CD4-positive, alpha-beta T cell treated with Interleukin-15 for 4 hours (primary cell): ENCODE data around the gene PEX10.
A peak's percentile ranks its signal among the peaks of the same experiment; 100 is the strongest.
"Not testable (repeated sequence)": the region's sequence is repeated elsewhere in the genome, so short reads cannot be mapped to it uniquely, and the experiment has no call there.

Source experiments
- DNase-seq: peaks from one replicate; pipeline ENCODE4 v3.0.0-alpha.2; 2020; ENCODE audit warnings: low spot score

Gene PEX10

DNA sequence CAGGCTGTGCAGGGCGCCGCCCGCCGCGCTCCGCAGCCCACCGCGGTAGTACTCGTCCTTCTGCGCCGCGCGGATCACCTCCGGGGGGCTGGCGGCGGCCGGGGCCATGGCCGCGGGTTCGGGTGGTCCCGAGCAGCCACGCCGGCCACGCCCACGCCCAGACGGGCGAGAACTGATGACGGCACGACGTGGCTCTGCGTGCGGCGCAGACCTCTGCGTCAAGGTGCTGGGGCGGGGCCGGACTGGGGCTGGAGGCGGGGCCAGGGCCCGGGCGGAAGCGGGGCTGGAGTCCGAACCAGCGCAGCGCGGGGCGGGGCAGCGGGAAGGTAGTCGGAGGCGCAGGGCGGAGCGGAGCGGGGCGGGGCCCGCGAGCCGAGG is at the start of gene PEX10:
TSS of gene PEX10 (minus strand) at position 170 of the 378 bp plus-strand sequence. CDS start at position 108, 62 bp downstream.
- DNase-seq, result peak; percentile 98

DNA sequence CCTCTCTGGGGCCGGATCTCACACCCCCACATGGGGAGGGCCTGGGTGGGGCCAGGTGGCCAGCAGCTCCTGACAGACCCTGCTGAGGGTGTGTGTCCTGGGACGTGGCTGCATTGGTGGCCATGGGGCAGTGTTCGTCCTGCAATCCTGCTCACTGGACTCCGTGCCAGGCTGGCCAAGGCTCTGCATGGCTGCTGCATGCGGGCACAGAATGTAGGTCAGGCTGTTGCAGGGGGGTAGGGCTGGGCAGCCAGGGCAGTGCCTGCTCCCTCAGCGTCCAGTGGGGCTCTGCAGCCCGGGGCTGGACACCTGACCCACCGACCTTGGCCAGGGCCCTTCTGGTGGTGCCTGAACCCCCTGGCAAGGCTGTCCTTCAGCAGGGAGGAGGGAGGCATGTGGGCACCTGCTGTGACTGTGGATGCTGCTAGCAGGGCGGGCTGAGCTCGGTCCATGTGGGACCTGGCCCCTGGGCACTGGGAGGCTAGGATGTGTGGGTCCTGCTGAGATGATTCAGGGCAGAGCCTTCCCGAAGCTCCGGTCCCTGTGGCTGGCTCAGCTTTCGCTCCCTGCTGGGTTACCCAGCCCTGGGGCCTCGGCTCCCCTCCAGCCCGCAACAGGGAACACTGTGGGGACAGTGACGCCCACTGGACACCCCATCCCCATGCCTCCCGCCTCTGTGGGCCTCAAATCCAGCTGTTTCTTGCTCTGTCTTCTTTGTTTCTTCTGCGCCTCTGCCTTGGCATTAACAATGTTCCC is 48.8 kb upstream of the PEX10 start:
- no peak for DNase-seq

DNA sequence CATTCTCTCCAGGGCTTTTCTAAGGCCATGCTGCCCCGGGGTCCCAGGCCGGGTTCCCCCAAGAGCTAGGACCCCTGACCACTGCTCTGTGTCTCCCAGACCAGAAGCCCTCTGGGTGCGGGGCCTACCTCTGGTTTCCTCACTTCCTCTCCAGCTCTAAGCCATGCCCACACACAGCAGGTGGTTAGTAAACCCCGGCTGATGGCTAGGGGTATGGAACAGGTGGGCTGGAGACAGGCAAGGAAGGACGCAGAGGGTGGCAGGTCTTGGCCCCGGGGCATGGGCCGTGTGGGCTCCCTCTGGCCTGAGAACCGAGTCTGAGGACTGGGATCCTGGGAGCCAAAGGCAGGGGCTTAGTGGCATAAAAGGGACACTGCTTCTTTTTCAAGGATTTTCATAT is 47.8 kb upstream of the PEX10 start:
- DNase-seq, result no peak

DNA sequence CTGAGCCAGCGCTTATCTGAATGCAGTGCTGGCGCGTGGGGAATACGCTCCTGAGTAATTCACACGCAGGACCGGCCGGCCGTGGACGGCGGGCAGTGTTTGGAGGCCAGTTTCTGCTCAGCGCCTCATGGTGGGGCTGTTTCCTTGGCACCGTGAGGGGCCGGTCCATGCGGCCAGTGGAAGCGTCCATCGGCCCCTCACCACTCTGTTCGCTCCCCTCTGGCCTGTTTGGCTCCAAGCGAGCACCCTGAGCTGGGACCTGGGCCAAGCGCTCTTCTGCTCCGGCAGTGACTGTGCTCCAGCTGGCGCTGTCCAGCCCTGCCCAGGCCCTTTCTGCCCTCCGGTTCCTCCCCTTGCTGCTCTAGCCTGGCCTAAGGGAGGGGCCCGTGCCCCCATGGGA is 47.4 kb upstream of the PEX10 start:
- no peak for DNase-seq

DNA sequence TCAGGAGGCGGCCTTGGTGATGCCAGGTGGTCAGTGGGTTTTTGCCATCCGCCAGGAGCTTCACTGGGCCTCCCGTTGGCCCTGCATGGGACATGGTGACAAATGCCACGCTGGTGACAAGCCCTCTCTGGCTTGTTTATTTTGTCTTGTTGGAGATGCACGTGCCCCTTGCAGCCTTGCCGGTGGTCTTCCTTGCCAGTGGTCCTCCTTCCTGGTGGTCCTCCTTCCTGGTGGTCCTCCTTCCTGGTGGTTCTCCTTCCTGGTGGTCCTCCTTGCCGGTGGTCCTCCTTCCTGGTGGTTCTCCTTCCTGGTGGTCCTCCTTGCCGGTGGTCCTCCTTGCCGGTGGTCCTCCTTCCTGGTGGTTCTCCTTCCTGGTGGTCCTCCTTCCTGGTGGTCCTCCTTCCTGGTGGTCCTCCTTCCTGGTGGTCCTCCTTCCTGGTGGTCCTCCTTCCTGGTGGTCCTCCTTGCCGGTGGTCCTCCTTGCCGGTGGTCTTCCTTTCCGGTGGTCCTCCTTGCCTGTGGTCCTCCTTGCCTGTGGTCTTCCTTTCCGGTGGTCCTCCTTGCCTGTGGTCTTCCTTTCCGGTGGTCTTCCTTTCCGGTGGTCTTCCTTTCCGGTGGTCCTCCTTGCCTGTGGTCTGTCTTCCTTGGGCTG is 46.9 kb upstream of the PEX10 start:
- DNase-seq, result not testable (repeated sequence)

DNA sequence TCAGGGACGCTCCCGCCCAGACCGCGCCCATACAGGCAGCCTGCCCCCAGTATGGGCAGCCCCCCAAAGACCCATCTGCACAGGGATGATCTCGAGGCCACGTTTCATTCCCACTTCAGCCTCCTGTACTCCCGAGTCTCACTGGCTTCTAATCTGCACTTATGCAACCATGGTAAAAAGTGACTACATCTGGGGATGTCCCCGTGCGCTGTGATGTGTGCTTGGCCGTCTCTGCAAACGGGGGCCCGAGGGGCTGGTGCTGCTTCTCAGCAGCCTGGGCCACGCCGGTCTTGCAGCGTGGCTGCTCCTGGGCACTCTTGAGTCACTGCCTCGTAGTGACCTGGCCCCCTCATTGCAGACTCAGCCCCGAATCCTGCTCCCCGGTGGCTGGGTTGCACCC is 46.3 kb upstream of the PEX10 start:
- DNase-seq, result no peak

DNA sequence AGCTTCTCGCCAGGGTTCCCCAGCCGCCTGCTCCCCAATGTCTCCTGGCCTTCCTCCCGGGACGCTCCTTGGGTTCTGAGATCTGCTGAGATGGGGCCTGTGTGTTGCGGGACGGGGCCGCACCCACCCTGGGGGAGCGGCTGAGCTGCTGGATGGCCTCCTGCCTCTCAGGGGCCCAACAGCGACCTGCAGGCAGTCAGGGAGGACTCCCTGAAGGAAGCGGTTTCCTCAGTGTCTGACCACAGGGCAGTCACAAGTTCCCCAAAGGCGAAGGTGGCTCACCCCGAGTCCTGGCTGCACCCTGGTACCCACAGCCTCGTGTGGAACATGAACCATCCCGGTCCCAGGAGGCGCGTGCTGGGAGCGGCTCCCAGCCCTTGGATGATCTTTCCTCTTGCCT is 45.1 kb upstream of the PEX10 start:
- no peak for DNase-seq

DNA sequence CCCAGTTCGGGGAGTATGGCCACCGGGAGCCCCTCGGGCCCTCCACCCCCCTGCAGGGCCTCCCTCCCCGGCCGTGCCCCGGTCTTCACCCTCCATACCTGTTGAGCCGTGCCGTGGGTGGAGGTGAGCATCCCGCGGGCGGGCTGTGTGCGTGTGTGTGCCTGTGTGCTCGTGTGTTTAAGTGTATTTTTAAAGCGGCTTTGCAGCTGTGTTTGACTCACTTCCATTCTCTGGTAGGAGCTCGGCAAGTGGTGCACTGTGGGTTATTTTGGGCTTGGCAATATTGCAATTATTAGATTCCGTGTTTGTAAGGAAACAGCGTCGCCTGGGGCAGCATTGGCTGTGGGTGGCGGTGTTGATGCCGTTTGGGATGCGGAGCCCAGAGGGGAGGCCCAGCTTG is 43.4 kb upstream of the PEX10 start:
- no peak for DNase-seq

DNA sequence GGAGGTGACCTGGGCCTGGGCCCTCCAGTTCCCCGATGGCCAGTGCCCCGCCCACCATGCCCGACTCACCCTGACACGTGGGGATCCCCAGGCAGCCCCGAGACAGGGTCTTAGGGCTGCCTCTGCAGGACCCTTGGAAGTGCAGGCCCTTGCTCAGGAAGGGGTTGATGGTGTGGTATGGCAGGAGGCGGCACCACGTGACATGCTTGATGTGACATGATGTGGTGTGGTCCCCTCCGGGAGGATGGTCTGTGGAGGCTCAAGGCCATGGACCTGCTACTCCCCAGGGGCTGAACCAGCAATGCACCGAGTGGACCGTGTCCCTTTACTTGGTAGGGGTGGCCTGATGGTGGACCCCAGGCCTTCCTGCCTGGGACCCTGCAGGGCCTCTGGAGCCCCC is 41.9 kb upstream of the PEX10 start:
- no peak for DNase-seq

DNA sequence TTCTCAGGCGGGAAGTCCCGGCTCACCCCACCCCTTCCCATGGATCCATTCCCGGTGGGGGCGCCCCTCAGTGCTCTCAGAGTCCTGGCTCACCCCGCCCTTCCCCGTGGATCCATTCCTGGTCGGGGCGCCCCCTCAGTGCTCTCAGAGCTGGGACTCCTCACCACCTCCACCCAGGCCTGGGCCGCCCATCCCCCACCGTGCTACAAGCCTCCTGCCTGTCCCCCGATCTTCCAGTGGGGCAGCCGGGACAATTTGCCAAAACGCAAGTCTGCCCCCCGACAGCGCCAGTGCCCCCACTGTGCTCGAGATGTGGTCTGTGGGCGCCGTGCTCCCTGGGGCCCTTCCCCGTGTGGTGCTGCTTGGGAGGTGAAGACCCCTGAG is 40.6 kb upstream of the PEX10 start:
- DNase-seq, result no peak

DNA sequence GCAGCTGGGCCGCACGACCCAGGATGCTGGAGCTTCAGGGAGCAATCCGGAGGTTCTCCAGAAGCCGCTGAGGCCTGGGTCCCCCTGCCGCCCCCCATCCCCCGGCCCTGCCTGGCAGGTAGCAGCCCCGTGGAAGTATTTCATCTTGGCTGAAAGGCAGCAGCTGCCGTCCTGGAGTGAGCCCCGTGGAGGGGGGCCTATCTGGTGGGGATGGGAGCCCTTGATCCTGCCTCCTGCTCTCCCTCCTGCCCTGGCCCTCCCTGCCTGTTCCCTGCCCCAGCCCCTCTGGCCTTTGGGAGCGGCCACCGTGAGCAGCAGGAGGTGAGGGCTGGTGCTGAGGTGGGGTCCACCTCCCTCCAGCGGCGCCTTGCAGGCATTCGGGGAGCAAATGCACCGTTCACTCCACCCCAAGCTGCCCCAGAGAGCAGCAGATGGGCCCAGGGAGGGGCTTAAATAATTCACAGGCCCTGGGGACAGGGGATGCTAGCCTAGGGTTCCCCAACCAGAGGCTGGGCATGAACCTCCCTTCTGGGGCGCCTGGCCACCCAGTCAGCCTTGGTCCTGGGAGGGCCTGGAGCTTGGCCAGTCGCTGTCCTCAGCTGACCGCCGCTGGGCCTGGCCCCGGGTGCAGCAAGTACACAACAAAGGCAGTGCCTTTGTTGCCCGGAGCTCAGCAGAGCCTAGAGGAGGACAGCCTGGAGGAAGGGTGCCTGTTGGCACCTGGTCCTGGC is 40.0 kb upstream of the PEX10 start:
- DNase-seq, result no peak

DNA sequence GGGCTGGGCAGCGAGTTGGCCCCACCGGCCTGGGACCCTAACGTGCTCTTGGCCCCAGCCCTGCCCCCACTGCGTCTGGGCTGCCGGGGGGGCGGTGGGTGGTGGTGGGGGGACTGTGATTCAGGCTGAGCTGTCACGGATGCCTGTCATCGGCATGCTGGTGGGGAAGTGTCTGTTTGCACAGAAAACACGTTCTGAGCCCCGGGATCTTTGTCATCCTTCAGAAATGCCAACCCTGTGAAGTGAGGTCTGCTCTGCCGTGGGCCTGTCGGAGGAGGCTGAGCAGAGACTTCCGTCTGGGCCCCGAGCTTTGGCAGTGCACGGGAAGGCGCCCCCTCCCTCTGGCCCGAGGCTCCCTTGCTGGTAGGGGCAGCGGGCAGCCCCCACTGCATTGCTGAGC is 39.4 kb upstream of the PEX10 start:
- DNase-seq, result no peak

DNA sequence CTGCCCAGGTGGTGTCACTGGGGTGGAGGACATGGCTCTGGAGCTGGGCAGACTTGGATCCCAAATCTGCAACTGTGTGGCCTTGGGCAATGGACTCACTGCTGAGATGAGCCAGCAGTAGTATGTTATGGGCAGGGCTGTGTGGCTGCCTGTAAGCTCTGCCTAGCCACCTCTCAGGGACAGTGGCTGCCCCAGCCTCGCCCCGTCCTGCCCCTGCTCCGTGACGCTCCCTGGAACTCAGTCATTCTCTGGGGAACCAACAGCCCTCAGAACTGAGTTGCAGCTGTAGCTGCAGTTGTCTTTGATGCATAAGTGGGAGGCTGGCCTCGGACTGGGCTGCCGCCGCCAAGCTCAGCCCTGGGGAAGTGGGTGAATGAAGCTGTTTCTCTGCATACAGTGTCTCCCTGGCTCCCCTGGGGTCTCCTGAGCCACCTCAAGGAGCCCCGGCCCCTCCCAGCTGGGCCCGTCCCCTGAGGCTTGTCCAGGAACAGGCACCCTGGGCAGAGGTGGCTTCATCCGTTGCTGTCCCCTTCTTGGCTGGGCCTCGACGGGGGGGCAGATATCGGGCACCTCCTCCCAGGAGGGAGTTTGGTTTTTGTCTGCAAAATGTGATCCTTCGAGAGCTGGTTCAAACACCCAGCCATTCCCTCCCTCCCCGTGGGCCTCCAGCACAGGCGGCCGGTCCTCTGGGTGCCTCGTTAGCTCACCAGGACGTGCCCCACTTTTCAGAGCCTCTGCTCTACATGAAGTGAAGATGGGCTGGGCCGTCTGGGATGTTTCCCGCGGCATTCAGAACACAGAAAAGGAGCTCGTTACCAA is 37.5 kb upstream of the PEX10 start:
- DNase-seq, result no peak

DNA sequence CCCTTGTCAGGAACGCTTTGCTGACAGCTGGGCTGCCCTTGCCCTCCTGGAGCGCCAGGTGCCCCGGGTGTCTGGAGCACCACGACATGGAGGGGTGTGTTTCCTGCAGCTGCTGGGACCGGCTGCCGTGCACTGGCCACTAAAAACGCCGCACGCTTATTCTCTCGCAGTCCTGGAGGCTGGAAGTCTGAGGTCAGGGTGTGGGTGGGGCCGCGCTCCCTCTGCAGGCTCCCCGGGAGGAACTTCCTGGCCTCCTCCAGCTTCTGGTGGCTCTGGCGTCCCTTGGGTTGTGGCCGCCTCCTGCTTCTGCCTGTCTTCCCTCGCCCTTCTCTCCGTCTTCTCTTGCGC is 35.7 kb upstream of the PEX10 start:
- DNase-seq, result no peak

DNA sequence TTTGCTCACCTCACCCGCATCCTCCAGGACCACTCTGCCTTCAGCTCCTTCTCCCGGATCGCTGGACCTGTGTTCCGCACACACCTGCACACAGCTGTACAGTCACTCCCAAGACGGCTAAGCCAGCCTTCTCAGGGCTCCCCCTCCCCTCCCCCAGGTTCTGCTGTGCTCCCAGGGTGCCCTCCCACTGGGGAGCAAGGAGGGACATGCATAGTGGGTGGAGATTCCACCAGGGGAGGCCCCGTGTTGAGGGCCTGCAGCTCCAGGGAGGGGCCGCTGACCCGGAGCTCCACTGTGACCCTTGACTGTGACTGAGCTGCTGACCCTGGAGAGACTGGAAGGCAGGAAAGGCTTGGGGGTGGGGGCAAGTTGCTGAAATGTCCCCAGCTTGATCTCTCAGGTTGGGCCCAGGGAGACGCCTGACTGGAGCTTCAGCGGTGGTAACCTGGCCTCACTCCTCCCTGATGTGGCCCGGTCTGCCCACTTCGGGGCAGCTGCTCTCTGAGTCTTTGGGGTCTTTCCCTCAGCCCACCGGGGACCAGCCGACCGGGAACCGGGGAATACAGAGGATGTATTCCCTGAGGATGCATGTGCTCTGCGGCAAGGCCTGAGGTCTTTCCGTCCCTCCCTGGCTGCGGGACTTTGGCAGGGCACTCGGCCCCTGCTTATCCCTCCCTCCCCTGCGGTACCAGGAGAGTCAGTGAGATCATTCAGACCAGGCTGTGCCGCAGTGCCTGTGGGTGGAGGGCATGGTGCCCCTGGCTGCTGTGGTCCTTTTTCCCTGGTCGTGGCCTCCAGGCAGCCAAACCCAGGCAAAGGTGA is 35.1 kb upstream of the PEX10 start:
- DNase-seq, result no peak

DNA sequence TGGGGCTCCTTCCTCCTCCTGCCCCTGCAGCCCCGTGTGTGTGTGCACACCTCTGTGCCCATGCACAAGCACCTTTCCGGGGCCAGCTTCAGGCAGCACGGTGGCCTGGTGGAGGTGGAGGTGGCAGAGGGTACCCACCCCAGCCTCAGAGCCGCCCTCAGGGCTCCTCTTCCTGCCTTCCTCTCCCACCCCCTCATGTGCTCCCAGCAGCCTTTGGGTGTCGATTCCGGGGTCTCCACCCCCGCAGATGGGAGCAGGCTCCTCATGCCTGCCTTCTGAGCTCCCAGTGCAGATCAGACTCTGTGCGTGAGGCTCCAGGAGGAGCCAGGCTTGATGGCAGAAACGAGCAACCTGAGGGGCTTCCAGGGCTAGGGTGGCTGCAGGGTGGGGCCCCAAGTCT is 34.5 kb upstream of the PEX10 start:
- DNase-seq, result no peak

DNA sequence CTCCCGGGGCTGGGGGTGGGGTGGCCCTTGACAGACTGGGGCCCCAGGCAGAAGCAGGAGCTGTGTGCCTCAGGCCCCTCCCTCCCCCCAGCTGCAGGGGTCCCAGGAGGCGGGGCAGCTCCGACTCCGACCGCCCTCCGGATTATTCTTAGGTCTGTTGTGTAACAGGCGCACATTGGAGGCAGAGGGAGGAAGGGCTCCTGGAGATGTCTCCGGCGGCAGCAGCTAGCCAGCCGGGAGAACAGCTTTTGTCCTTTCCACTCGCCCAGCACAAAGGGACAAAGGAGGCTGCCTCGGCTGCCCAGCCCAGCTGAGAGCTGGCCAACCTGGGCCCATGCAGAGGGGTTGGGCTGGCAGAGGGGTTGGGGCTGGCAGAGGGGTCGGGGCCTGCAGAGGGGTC is 34.0 kb upstream of the PEX10 start:
- no peak for DNase-seq

DNA sequence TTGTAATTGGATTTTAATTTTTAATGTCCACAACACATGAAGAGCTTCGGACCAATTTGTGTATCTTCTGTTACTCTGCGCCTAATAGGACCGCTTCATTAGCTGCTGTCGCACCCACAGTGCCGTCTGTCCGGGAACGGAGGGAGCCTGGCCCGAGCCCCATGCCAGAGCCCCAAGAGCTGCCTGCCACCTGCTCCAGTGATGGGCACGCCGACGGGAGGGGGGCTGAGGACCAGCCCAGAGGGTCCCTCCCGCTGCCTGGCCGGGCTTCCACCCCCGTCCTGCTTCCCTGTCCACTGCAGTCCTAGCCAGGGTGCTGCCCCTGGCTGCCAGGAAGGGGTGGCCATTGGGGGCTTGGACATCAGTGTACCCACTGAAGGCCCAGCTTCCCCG is 33.5 kb upstream of the PEX10 start:
- DNase-seq, result no peak

DNA sequence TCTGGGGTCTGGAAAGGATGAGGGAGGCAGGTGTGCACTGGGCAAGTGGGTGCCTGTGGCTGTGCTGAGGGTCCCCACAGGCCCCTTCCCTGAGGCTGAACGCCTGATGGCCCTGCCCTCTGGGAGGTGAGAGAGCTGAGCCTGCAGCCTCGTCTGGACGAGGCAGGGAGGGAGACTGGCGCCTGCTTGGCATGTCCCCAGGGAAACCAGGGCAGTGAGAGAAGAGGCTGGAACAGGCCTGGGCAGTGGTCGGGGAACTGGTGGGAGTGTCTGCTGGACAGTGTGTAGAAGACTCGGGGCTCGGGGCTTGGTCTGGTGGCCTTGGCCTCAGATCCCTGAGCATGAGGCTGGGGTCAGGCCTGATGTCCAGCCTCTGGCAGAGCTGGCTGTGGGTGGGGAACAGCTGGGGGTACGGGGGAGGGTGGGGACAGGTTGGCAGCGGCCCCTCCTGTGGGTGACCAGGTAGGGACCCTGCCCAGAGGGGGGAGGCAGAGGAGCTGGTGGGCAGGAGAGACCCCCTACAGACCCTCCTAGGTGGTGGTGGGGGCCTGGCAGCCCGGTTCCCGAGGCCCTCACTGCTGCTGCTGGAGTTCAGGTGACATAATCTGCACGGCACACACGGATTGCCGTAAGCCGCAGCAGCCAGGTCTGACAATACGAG is 32.9 kb upstream of the PEX10 start:
- DNase-seq, result no peak

DNA sequence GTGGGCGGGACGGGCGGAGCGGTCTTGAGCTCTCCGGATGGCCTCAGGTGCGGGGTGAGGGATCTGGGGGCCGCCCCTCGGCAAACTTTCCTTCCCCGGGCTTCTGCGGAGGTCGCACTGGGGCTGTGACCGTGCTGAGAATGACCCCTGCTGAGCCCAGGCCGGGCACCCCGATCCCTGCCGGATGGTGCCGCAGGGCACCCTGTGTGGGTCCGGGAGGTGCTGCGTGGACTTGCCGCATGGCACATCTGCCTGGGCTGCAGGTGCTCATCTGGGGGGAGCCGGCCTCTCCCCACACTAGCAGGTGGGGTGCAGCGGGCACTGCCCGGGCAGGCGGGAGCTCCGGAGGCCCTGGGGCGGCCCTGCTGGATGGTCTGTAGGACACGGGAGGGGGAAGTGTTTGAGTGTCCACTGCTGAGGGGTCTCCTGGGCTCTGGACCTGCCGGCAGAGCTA is 31.8 kb upstream of the PEX10 start:
- no peak for DNase-seq
